ENCODE measurements around the gene GALNT17.

- no peak for TF ChIP-seq POLR2AphosphoS5 (IDR thresholded peaks at IDR 0.05)
- TF ChIP-seq TAF1 (IDR thresholded peaks at IDR 0.05; ENCODE audit: low read depth): no peak
- TF ChIP-seq EZH2 (IDR thresholded peaks at IDR 0.05; ENCODE audit: borderline replicate concordance, insufficient read depth, low read length, poor library complexity, severe bottlenecking): no peak
- no peak for TF ChIP-seq CTCF (IDR thresholded peaks at IDR 0.05; ENCODE audit: poor library complexity, severe bottlenecking)
- no peak for TF ChIP-seq EP300 (conservative IDR thresholded peaks at IDR 0.05; ENCODE audit: poor library complexity, severe bottlenecking)
- no peak for TF ChIP-seq RAD21 (conservative IDR thresholded peaks at IDR 0.05)
These were observed 550.2 kb downstream of the GALNT17 start for GRCh38 chr7:71682181-71682580.

Data from neural cell (in vitro differentiated cells).